ENCODE data around the gene CPM.
"Not testable (repeated sequence)": the region's sequence is repeated elsewhere in the genome, so short reads cannot be mapped to it uniquely, and the experiment has no call there.

CPM gene

GRCh38 chr12:68806488-68807237, 126.3 kb downstream of the CPM start:
- DNase-seq (ENCODE audit: low spot score) = no peak

- DNase-seq (ENCODE audit: low spot score) = no peak
These were observed 127.3 kb downstream of the CPM start for GRCh38 chr12:68805592-68806120.

GRCh38 chr12:68804657-68805591, 128.0 kb downstream of the CPM start:
- DNase-seq (ENCODE audit: low spot score) = no peak

- DNase-seq (ENCODE audit: low spot score) = no peak
These were observed 128.9 kb downstream of the CPM start for GRCh38 chr12:68803948-68804656.

- not testable (repeated sequence) for DNase-seq (ENCODE audit: low spot score)
These were observed 129.9 kb downstream of the CPM start for GRCh38 chr12:68802911-68803651.

DNA sequence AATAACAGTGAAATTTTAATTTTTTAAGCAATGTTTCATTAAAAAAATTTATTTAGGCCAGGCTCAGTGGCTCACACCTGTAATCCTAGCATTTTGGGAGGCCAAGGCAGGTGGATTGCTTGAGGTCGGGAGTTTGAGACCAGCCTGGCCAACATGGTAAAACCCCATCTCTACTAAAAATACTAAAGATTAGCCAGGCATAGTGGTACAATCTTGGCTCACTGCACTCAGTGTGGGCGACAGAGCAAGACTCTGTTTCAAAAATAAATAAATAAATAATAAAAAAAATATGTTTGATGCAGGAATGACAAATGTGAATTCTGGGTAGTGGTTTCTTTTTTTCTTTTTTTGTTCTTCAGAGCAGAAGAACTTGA, 130.6 kb downstream of the CPM start:
- DNase-seq (ENCODE audit: low spot score) = not testable (repeated sequence)
